Right renal cortex interstitium (tissue), 3 donors: ENCODE measurements around the gene ZDHHC3. TPM values are rescaled to one million over a fixed set of nuclear protein-coding genes. Genes with fewer than 3 reads are reported as not detected.

Experiments used
- DNase-seq, 3 donors: peaks; one replicate each; pipeline ENCODE4 v3.0.0-alpha.2; 2013; ENCODE audit warnings: low read depth in 3 of 3, low spot score in 2 of 3
- polyA plus RNA-seq, 3 donors: library from polyadenylated mRNA; unstranded; fragments of 120-200 nt; gene quantifications; one replicate each; pipeline ENCODE4 v1.2.1, GENCODE V29; 2013; ENCODE audit not compliant: insufficient read length in 3 of 3

Gene ZDHHC3
- 10 to 100 TPM; 76.1 to 81.4 (median 80.0) TPM for polyA plus RNA-seq

- peak; percentile 62 to 82 (median 74) for DNase-seq
Observed at GRCh38 chr3:44976002-44976815, at the start of gene ZDHHC3, which contains the start of gene EXOSC7. Gene ZDHHC3, minus strand, starts transcription at chr3:44976174. Its CDS starts 16,738 bp downstream, at chr3:44959436. Gene EXOSC7, plus strand, starts transcription at chr3:44976244. Its CDS starts 34 bp downstream, at chr3:44976278.

GRCh38 chr3:45024542-45025255 lies 48.7 kb upstream of the ZDHHC3 start:
- DNase-seq, result no peak

- no peak for DNase-seq
Observed at GRCh38 chr3:45023675-45024074, 47.7 kb upstream of the ZDHHC3 start.

GRCh38 chr3:45021524-45022297 lies 45.7 kb upstream of the ZDHHC3 start:
- DNase-seq, result no peak

GRCh38 chr3:45020534-45020933 lies 44.6 kb upstream of the ZDHHC3 start:
- no peak for DNase-seq

- no peak for DNase-seq
Observed at GRCh38 chr3:45017821-45018220, 41.8 kb upstream of the ZDHHC3 start.

GRCh38 chr3:45016916-45017315 lies 40.9 kb upstream of the ZDHHC3 start:
- DNase-seq, result no peak

GRCh38 chr3:45012577-45012976 lies 36.6 kb upstream of the ZDHHC3 start:
- DNase-seq, result no peak

GRCh38 chr3:45011756-45012508 lies 36.0 kb upstream of the ZDHHC3 start:
- DNase-seq, result no peak

GRCh38 chr3:45010811-45011333 lies 34.9 kb upstream of the ZDHHC3 start:
- no peak for DNase-seq

- DNase-seq, result no peak
Observed at GRCh38 chr3:45009868-45010267, 33.9 kb upstream of the ZDHHC3 start.

- no peak for DNase-seq
Observed at GRCh38 chr3:45008117-45008516, 32.1 kb upstream of the ZDHHC3 start.

GRCh38 chr3:45007091-45007490 lies 31.1 kb upstream of the ZDHHC3 start:
- DNase-seq, result no peak

- no peak for DNase-seq
Observed at GRCh38 chr3:45003859-45004258, 27.9 kb upstream of the ZDHHC3 start.

- DNase-seq, result no peak
Observed at GRCh38 chr3:45003406-45003805, 27.4 kb upstream of the ZDHHC3 start.

GRCh38 chr3:45002720-45003119 lies 26.7 kb upstream of the ZDHHC3 start:
- no peak for DNase-seq

- DNase-seq, result no peak
Observed at GRCh38 chr3:45002139-45002660, 26.2 kb upstream of the ZDHHC3 start.

GRCh38 chr3:45001738-45002137 lies 25.8 kb upstream of the ZDHHC3 start:
- DNase-seq, result no peak

GRCh38 chr3:45000823-45001222 lies 24.8 kb upstream of the ZDHHC3 start:
- DNase-seq, result no peak

- DNase-seq, result no peak
Observed at GRCh38 chr3:44999782-45000181, 23.8 kb upstream of the ZDHHC3 start.
